ENCODE results near the gene TMEM184B.

TMEM184B gene

GRCh38 chr22:38226853-38227649 is 45.8 kb downstream of the TMEM184B start:
- DNase-seq (ENCODE audit: low read depth in 2 of 2), result no peak

GRCh38 chr22:38223289-38223960 is 49.4 kb downstream of the TMEM184B start:
- no peak for DNase-seq (ENCODE audit: low read depth in 2 of 2)

- DNase-seq (ENCODE audit: low read depth in 2 of 2), result no peak
Observed at GRCh38 chr22:38222797-38223119, 50.1 kb downstream of the TMEM184B start.

- DNase-seq (ENCODE audit: low read depth in 2 of 2), result no peak
Observed at GRCh38 chr22:38221908-38222796, 50.7 kb downstream of the TMEM184B start.

GRCh38 chr22:38221407-38221806 is 51.4 kb downstream of the TMEM184B start:
- DNase-seq (ENCODE audit: low read depth in 2 of 2), result no peak

GRCh38 chr22:38220653-38221386 is 52.0 kb downstream of the TMEM184B start:
- DNase-seq (ENCODE audit: low read depth in 2 of 2), result no peak

GRCh38 chr22:38220163-38220562 is 52.6 kb downstream of the TMEM184B start:
- DNase-seq (ENCODE audit: low read depth in 2 of 2), result no peak

- DNase-seq (ENCODE audit: low read depth in 2 of 2), result no peak
Observed at GRCh38 chr22:38219632-38220031, 53.2 kb downstream of the TMEM184B start.

GRCh38 chr22:38218661-38219622 is 53.9 kb downstream of the TMEM184B start:
- DNase-seq (ENCODE audit: low read depth in 2 of 2), result no peak

- no peak for DNase-seq (ENCODE audit: low read depth in 2 of 2)
Observed at GRCh38 chr22:38215156-38216038, 57.4 kb downstream of the TMEM184B start.

- DNase-seq (ENCODE audit: low read depth in 2 of 2), result peak in 1 of 2 donors; percentile 39
Observed at GRCh38 chr22:38214302-38215056, 58.3 kb downstream of the TMEM184B start.

- no peak for DNase-seq (ENCODE audit: low read depth in 2 of 2)
Observed at GRCh38 chr22:38213990-38214301, 58.9 kb downstream of the TMEM184B start.

- no peak for DNase-seq (ENCODE audit: low read depth in 2 of 2)
Observed at GRCh38 chr22:38213319-38213989, 59.4 kb downstream of the TMEM184B start.

- no peak for DNase-seq (ENCODE audit: low read depth in 2 of 2)
Observed at GRCh38 chr22:38212442-38212841, 60.4 kb downstream of the TMEM184B start.

- DNase-seq (ENCODE audit: low read depth in 2 of 2), result no peak
Observed at GRCh38 chr22:38211556-38211955, 61.3 kb downstream of the TMEM184B start.

GRCh38 chr22:38208551-38208968 is 64.2 kb downstream of the TMEM184B start:
- no peak for DNase-seq (ENCODE audit: low read depth in 2 of 2)

- no peak for DNase-seq (ENCODE audit: low read depth in 2 of 2)
Observed at GRCh38 chr22:38207898-38208432, 64.8 kb downstream of the TMEM184B start.
